ENCODE results near the gene CDH26. TPM values are rescaled to one million over a fixed set of nuclear protein-coding genes. Genes with fewer than 3 reads are reported as not detected.

The CDH26 gene
- total and polyA plus RNA-seq, 9 of the 15 experiments (the other 6 are each of a cell fraction or from before 2014, with no cell fraction given): 0.07 to 0.13 (median 0.10) TPM; not detected in 4

DNA sequence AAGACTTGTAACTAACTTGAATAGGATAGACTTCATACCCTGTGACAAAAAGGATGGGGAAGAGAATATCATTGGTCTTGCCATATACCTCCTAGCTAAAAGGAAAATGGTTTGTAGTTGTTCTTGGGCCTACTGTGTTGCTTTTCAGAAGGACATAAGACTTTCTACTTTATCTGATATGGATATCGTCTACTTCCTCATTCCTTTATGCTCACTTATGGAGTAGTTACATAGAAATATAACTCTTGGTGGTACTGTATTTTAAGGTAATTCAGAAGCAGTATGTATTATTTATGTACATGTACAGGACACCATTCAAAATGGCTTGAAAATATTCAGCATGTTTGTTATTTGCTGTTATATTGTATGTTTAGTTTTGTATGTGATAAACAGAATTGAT lies 10.0 kb upstream of the CDH26 start:
- Histone ChIP-seq H4K20me1 (replicated peaks; ENCODE audit: control insufficient read depth, insufficient read depth, low read length) (no peaks in the 10 kb centered on the region), H3K36me3 (ENCODE audit: control insufficient read depth, insufficient read depth, low read length) (peaks cover 18% of the 10 kb centered on the region; the same call in 1 of the 3 replicates), H3K9ac (ENCODE audit: insufficient read depth in 1 of 2, low read depth in 2 of 2, low read length in 2 of 2) (no peak overlapping the region), H3K9me1 (ENCODE audit: control insufficient read depth, insufficient read depth, low read length) (no peaks in the 10 kb centered on the region), H3K4me2 (ENCODE audit: insufficient read depth, low read length) (no peak overlapping the region), H3K27ac (ENCODE audit: extremely low read depth, low read depth, low read length) (no peak overlapping the region), H2AFZ (ENCODE audit: low read depth, low read length) (0 out of 2 replicates have a peak overlapping the region, but pooled peaks have one; percentile 17), H3K4me3 (no peak overlapping the region), H3K27me3 (ENCODE audit: control insufficient read depth in 2 of 2, insufficient read depth in 2 of 2, low read length in 2 of 2) (no peaks in the 10 kb centered on the region), H3K4me1 (replicated peaks in 1 of 2; ENCODE audit: control insufficient read depth in 2 of 2, insufficient read depth in 2 of 2, low read length in 2 of 2) (peaks cover 0 to 12% of the 10 kb centered on the region in 2 experiments; a peak in 2 of 5 replicates), H3K9me3 (replicated peaks; ENCODE audit: control insufficient read depth, insufficient read depth, low read depth, low read length) (no peaks in the 10 kb centered on the region), H3K79me2 (ENCODE audit: control insufficient read depth, insufficient read depth, low read length) (no peaks in the 10 kb centered on the region)
- BruUV-seq (replicated peaks): no TSS peak
- POLR2A ChIA-PET: interaction anchor here (1.3 kb wide), 1 partner anchor 8 kb away, joined by 4 read pairs; the partner anchor contains the start of genes FAM217B and PPP1R3D
- CTCF ChIA-PET (ENCODE audit: low intra/inter-chr PET ratio): interaction anchor here (0.6 kb wide), 1 partner anchor 14 kb away, joined by 3 read pairs; no protein-coding TSS in a partner anchor
- TF ChIP-seq, protein P1, sequence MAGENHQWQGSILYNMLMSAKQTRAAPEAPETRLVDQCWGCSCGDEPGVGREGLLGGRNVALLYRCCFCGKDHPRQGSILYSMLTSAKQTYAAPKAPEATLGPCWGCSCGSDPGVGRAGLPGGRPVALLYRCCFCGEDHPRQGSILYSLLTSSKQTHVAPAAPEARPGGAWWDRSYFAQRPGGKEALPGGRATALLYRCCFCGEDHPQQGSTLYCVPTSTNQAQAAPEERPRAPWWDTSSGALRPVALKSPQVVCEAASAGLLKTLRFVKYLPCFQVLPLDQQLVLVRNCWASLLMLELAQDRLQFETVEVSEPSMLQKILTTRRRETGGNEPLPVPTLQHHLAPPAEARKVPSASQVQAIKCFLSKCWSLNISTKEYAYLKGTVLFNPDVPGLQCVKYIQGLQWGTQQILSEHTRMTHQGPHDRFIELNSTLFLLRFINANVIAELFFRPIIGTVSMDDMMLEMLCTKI (IDR thresholded peaks at IDR 0.05; ENCODE audit: partially characterized antibody): no peak
- 0 out of 2 replicates have a peak, but pooled peaks have one; percentile 37 for TF ChIP-seq ZKSCAN1 (IDR thresholded peaks at IDR 0.05; ENCODE audit: low read depth, low read length)
- TF ChIP-seq ELF1 (tag; IDR thresholded peaks at IDR 0.05): 0 out of 2 replicates have a peak, but pooled peaks have one; percentile 13
- no peak for TF ChIP-seq SRSF1 (IDR thresholded peaks at IDR 0.05; ENCODE audit: low read depth, low read length)
- no peak for TF ChIP-seq NCOA2 (IDR thresholded peaks at IDR 0.05; ENCODE audit: partially characterized antibody in 2 of 2)
- TF ChIP-seq SMARCE1 (IDR thresholded peaks at IDR 0.05): peak; percentile 16; the same call in 1 of the 2 replicates
- 0% methylated on average over 1 of the region's 1 CpG for WGBS (ENCODE audit: insufficient coverage, low coverage, missing lambda C conversion rate)
- DNase-seq (ENCODE audit: extremely low read depth in 1 of 4, low spot score in 3 of 4) (no peak), ATAC-seq (peak; percentile 53; the same call in 1 of the 3 replicates), FAIRE-seq (no peak)
- intact Hi-C loops (cut with micrococcal nuclease): no loop called here
- in situ Hi-C loops (cut with MboI): no loop called here
